ENCODE measurements around the gene KRTAP4-12.
A peak's percentile ranks its signal among the peaks of the same experiment; 100 is the strongest.
"Not testable (repeated sequence)": the region's sequence is repeated elsewhere in the genome, so short reads cannot be mapped to it uniquely, and the experiment has no call there.

Gene KRTAP4-12
- total RNA-seq, result 0 to 0.44 (median 0) reads per million in 17 experiments

- not testable (repeated sequence) for DNase-seq
Measured at GRCh38 chr17:41123991-41124371, at the start of gene KRTAP4-12. KRTAP4-12 (minus strand) TSS chr17:41124182; CDS start chr17:41124122, 60 bp downstream.

DNA sequence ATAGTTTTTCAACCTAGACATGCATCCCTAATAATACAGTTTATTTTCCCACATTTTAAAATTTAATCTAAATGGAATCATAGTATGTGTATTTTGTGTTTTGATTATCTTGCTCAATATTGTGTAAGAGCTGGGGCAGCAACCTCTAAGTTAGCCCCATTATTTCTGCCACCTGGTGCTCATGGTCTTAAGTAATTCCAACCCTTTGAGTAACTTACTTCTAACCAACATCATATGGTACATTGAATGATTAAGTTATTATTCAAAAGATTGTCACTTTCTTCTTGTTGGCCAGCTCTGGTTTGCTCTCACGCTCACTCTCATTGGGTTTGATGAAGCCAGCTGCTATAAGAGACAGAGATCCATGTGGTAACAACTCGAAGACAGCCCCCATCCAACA is 47.9 kb upstream of the KRTAP4-12 start:
- no peak for DNase-seq

GRCh38 chr17:41168121-41168520 is 44.1 kb upstream of the KRTAP4-12 start, which contains the start of gene KRTAP4-3:
KRTAP4-3 (minus strand) TSS chr17:41168221; CDS start chr17:41168172, 49 bp downstream.
- no peak for DNase-seq

GRCh38 chr17:41167561-41167960 is 43.6 kb upstream of the KRTAP4-12 start:
- DNase-seq, result no peak

DNA sequence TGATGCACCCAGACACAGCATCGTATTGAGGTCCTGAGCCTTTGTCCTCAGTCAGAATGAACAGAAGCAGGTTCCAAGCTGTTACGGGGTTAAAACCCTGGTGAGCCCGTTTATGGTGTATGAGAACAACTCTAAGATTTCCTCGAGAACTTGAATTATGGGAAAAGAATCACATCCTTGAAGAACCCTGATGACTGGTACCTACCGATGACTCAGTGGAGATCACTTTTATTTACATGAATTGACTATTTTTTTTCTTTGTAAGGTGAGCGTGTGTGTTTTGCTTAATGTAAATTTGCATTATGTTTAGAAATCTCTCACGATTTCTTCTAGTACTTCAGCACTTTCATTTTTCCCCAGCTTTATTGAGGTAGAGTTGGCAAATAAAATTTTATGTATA is 39.8 kb upstream of the KRTAP4-12 start:
- no peak for DNase-seq

GRCh38 chr17:41160648-41161047 is 36.7 kb upstream of the KRTAP4-12 start, which contains the start of gene KRTAP4-4:
KRTAP4-4 (minus strand) TSS chr17:41160748; CDS start chr17:41160691, 57 bp downstream.
- no peak for DNase-seq

- not testable (repeated sequence) for DNase-seq
Measured at GRCh38 chr17:41160190-41160589, 36.2 kb upstream of the KRTAP4-12 start.

DNA sequence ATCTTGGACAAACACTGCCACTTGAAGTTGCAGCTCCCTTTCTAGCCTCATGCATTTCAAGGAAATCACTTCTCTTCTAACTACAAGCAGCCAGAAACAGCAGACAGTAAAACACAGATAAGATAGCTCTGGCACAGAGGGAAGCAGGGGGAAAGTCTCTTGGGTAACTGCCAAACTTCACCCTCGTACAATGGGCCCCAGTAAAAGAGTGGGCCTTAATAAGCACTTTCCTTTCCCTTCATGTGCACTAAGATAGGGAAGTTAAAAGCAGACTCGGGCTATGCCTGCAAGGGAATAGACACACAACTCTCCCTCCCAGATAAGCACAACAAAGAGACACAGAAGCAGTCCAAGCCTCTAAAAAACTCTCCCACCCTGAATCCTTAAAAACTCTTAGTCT is 29.9 kb upstream of the KRTAP4-12 start:
- peak; percentile 15 to 61 (median 48) for DNase-seq

- no peak for DNase-seq
Measured at GRCh38 chr17:41151525-41151924, 27.5 kb upstream of the KRTAP4-12 start.

- no peak for DNase-seq
Measured at GRCh38 chr17:41150026-41150425, 26.0 kb upstream of the KRTAP4-12 start.

GRCh38 chr17:41149652-41149985 is 25.6 kb upstream of the KRTAP4-12 start, which contains the start of gene KRTAP4-5:
KRTAP4-5 (minus strand) TSS chr17:41149825; CDS start chr17:41149767, 58 bp downstream.
- no peak for DNase-seq

GRCh38 chr17:41148971-41149651 is 25.1 kb upstream of the KRTAP4-12 start:
- DNase-seq, result not testable (repeated sequence)

DNA sequence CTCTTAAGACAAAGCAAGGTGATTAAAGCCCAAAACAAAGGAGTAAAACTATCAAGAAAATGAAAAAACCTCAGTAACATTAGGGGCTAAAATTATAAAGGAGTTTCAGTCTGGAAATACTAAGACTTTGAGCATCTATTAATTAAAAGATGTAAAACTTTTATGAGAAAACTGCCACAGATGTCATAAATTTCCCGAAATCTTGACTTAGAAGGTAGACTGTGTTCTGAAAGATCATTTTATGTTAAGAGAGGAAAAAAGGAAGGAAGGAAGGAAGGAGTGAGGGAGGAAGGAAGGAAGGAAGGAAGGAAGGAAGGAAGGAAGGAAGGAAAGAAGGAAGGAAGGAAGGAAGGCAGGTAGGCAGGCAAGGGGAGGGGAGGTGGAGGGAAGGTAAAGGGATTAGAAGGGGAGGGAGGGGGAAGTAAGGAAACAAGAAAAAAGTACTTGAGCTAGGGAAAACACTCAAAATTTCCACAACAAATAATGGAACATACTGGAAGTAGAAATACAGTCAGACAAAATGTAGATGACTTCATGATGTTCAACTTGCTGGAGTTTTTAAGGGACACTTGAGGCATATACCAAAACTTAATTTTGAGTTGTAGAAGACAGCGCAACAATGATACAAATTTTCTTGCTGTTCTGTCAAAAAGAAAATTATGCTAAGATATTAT is 23.7 kb upstream of the KRTAP4-12 start:
- no peak for DNase-seq

GRCh38 chr17:41145261-41145660 is 21.3 kb upstream of the KRTAP4-12 start:
- no peak for DNase-seq

GRCh38 chr17:41144846-41145245 is 20.9 kb upstream of the KRTAP4-12 start:
- no peak for DNase-seq

- no peak for DNase-seq
Measured at GRCh38 chr17:41141361-41141760, 17.4 kb upstream of the KRTAP4-12 start.

- peak; percentile 20 to 49 (median 32) for DNase-seq
Measured at GRCh38 chr17:41140360-41141131, 16.6 kb upstream of the KRTAP4-12 start, which contains the start of gene KRTAP4-6. KRTAP4-6 (minus strand) TSS chr17:41140544; CDS start chr17:41140487, 57 bp downstream.

DNA sequence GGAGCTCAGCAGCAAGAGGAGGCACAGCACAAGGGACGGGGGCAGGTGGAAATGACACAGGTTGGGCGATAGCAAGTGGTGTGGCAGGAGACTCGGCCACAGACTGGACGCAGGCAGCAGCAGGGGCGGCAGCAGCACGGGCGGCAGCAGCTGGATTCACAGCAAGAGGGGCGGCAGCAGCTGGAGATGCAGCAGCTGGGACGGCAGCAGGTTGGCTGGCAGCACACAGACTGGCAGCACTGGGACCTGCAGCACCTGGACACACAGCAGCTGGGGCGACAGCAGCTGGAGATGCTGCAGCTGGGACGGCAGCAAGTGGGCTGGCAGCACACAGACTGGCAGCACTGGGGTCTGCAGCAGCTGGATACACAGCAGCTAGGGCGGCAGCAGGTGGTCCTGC is 15.9 kb upstream of the KRTAP4-12 start:
- not testable (repeated sequence) for DNase-seq

DNA sequence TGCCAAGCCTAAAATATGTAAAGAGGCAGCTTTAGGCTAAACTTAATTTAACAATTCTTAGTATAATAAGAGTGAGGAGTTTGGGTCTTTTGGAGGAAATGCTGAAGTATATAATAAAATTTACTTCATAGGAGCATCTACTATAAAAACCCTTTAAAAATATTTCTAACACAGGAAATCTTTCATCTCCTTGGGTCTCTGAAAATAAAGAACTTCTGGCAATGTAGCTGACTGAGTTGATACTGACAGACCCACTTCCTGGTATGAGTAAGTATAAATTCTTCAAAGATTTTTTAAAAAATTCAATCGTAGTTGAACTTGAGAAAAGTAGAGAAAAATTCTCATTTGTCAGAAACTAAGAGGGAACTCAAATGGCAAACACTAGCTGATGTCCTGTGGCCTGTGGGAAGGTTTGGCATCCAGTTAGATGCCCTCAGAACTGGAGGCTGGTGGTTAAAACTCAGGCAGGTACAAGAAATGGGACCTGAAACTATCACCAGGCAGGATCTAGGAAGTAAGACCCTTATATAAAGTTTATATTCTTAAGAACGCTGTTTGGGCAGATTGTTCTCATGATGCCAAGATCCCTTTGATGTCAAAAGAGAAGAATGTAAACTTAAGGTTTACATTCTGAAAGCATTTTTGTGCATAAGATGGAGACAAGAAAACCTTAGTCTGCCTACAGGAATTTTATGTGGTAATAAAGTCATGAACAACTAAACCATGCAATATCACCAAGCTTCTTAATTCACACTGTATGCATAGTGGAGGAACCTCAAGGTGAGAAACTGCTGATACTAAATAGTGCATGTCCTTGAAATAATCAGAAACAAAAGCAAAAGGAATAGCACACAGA is 10.1 kb upstream of the KRTAP4-12 start:
- no peak for DNase-seq

- DNase-seq, result no peak
Measured at GRCh38 chr17:41131979-41132378, 8.0 kb upstream of the KRTAP4-12 start.

- no peak for DNase-seq
Measured at GRCh38 chr17:41127371-41127770, 3.4 kb upstream of the KRTAP4-12 start.

- no peak for DNase-seq
Measured at GRCh38 chr17:41126412-41126811, 2.4 kb upstream of the KRTAP4-12 start.

Measured in suppressor macrophage (primary cell).